A673 (cell line): Measurements from ENCODE around the gene KLB. TPM values are rescaled to one million over a fixed set of nuclear protein-coding genes. Genes with fewer than 3 reads are reported as not detected.

Experiments
- BruUV-seq: library from RNA; stranded (reverse); fragments of 400-500 nt; replicated peaks from 2 replicates; lab custom pipeline; 2021; lab: Mats Ljungman, UMichigan
- CTCF ChIA-PET: fragments of 300-600 bp; sonication (Branson Sonifier 250); formaldehyde crosslinking; loops from one replicate; lab custom pipeline; 2022; ENCODE audit warnings: antibody characterized with exemption; lab: Charles Lee
- POLR2A ChIA-PET: fragments of 300-600 bp; sonication (Branson Sonifier 250); formaldehyde crosslinking; loops from one replicate; lab custom pipeline; 2022; ENCODE audit warnings: antibody characterized with exemption; ENCODE audit not compliant: low non-redundant PET; lab: Charles Lee
- DNase-seq: peaks from one replicate; pipeline ENCODE4 v3.0.0-alpha.2; 2015; ENCODE audit warnings: low spot score
- H3K27ac ChIP-seq: fragments of 200-600 bp; sonication (generic); 2 replicates; pipeline ENCODE4 v1.5.1; 2016; ENCODE audit warnings: mixed run types, low read depth, mild to moderate bottlenecking, mixed read lengths, antibody characterized with exemption, low read length; ENCODE audit not compliant: poor library complexity, severe bottlenecking
- H3K27me3 ChIP-seq: fragments of 200-600 bp; sonication (generic); replicated peaks from 2 replicates; pipeline ENCODE4 v1.6.1; 2017; ENCODE audit warnings: mixed run types, low read depth, mild to moderate bottlenecking, mixed read lengths, antibody characterized with exemption, low read length; ENCODE audit not compliant: insufficient read depth, poor library complexity
- H3K36me3 ChIP-seq: fragments of 200-600 bp; sonication (generic); 2 replicates; pipeline ENCODE4 v1.6.1; 2016; ENCODE audit warnings: mixed run types, mild to moderate bottlenecking, mixed read lengths, antibody characterized with exemption, low read length; ENCODE audit not compliant: insufficient read depth, poor library complexity, severe bottlenecking
- H3K4me1 ChIP-seq: fragments of 200-600 bp; sonication (generic); 2 replicates; pipeline ENCODE4 v1.6.1; 2017; ENCODE audit warnings: mixed run types, mild to moderate bottlenecking, mixed read lengths, antibody characterized with exemption, low read length; ENCODE audit not compliant: insufficient read depth, poor library complexity, severe bottlenecking
- H3K4me3 ChIP-seq: fragments of 200-600 bp; sonication (generic); 2 replicates; pipeline ENCODE4 v1.5.1; 2016; ENCODE audit warnings: low read depth, mixed run types, mild to moderate bottlenecking, mixed read lengths, low read length; ENCODE audit not compliant: poor library complexity, severe bottlenecking
- H3K9me3 ChIP-seq: fragments of 200-600 bp; sonication (generic); 2 replicates; pipeline ENCODE4 v1.6.1; 2016; ENCODE audit warnings: mixed run types, low read depth, mild to moderate bottlenecking, mixed read lengths, antibody characterized with exemption, low read length; ENCODE audit not compliant: poor library complexity, severe bottlenecking
- CTCF ChIP-seq: fragments of 300-800, 200-600 bp; sonication (generic); conservative IDR thresholded peaks from 2 replicates; pipeline ENCODE4 v1.5.1; 2017; ENCODE audit warnings: low read depth, mild to moderate bottlenecking, antibody characterized with exemption, low read length, moderate library complexity, mixed read lengths
- EZH2 ChIP-seq: fragments of 200-600 bp; sonication (generic); IDR thresholded peaks from 2 replicates; pipeline ENCODE4 v1.6.1; 2017; ENCODE audit warnings: borderline replicate concordance, low read depth, mild to moderate bottlenecking, mixed read lengths, antibody characterized with exemption, low read length; ENCODE audit not compliant: poor library complexity, severe bottlenecking
- intact Hi-C: fragments of 100-400 bp; cut with micrococcal nuclease; formaldehyde crosslinking; loops from one replicate; pipeline ENCODE4 v1.10.0; 2022; ENCODE audit not compliant: unreplicated experiment
- total RNA-seq: library from RNA; stranded (reverse); gene quantifications from 2 replicates; pipeline ENCODE4 v1.2.3, GENCODE V29; 2021

Gene KLB
- total RNA-seq, 1 experiment from 2014 or later = not detected

- TF ChIP-seq EZH2 = no peak
- TF ChIP-seq CTCF = no peak
- POLR2A ChIA-PET = interaction anchor here (0.6 to 0.7 kb wide), 2 partner anchors 11 to 1561 kb away, joined by 3 to 8 read pairs; no protein-coding TSS in a partner anchor
- intact Hi-C loops = no loop called here
- BruUV-seq = no TSS peak
- Histone ChIP-seq H3K27me3 (no peaks in the 10 kb centered on the region), H3K4me3 (no peak overlapping the region), H3K4me1 (no peaks in the 10 kb centered on the region), H3K27ac (no peak overlapping the region), H3K36me3 (no peaks in the 10 kb centered on the region), H3K9me3 (no peaks in the 10 kb centered on the region)
- CTCF ChIA-PET = no interaction called here
- DNase-seq = no peak
Measured at GRCh38 chr4:39441593-39441992, 34.9 kb downstream of the KLB start.

- intact Hi-C loops = no loop called here
- TF ChIP-seq EZH2 (no peak), CTCF (no peak)
- no TSS peak for BruUV-seq
- H3K27me3 ChIP-seq = no peaks in the 10 kb centered on the region
- H3K4me3 ChIP-seq = no peak overlapping the region
- POLR2A ChIA-PET = no interaction called here
- H3K27ac ChIP-seq = no peak overlapping the region
- CTCF ChIA-PET = no interaction called here
- no peak for DNase-seq
- no peaks in the 10 kb centered on the region for H3K4me1 ChIP-seq
- H3K36me3 ChIP-seq = no peaks in the 10 kb centered on the region
- H3K9me3 ChIP-seq = no peaks in the 10 kb centered on the region
Measured at GRCh38 chr4:39442998-39443397, 36.3 kb downstream of the KLB start.

GRCh38 chr4:39446483-39446841 is 39.7 kb downstream of the KLB start:
- DNase-seq = no peak
- TF ChIP-seq CTCF (no peak), EZH2 (no peak)
- Histone ChIP-seq H3K27me3 (no peaks in the 10 kb centered on the region), H3K9me3 (no peaks in the 10 kb centered on the region), H3K27ac (no peak overlapping the region), H3K36me3 (peaks cover 15% of the 10 kb centered on the region), H3K4me3 (no peak overlapping the region), H3K4me1 (no peaks in the 10 kb centered on the region)
- no TSS peak for BruUV-seq
- CTCF ChIA-PET = no interaction called here
- intact Hi-C loops = no loop called here
- POLR2A ChIA-PET = no interaction called here
